ENCODE results near the gene PAPOLG.

GRCh38 chr2:60822987-60823386 is 66.9 kb downstream of the PAPOLG start:
- TF ChIP-seq, protein P1, sequence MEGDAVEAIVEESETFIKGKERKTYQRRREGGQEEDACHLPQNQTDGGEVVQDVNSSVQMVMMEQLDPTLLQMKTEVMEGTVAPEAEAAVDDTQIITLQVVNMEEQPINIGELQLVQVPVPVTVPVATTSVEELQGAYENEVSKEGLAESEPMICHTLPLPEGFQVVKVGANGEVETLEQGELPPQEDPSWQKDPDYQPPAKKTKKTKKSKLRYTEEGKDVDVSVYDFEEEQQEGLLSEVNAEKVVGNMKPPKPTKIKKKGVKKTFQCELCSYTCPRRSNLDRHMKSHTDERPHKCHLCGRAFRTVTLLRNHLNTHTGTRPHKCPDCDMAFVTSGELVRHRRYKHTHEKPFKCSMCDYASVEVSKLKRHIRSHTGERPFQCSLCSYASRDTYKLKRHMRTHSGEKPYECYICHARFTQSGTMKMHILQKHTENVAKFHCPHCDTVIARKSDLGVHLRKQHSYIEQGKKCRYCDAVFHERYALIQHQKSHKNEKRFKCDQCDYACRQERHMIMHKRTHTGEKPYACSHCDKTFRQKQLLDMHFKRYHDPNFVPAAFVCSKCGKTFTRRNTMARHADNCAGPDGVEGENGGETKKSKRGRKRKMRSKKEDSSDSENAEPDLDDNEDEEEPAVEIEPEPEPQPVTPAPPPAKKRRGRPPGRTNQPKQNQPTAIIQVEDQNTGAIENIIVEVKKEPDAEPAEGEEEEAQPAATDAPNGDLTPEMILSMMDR (IDR thresholded peaks at IDR 0.05): no peak
- TF ChIP-seq POLR2AphosphoS5 (IDR thresholded peaks at IDR 0.05): no peak
